SK-N-MC (cell line): ENCODE data around the gene SEC24C.
"Not testable (repeated sequence)": the region's sequence is repeated elsewhere in the genome, so short reads cannot be mapped to it uniquely, and the experiment has no call there.

ENCODE experiments used
- EZH2 ChIP-seq: fragments of 200-600 bp; sonication (generic); IDR thresholded peaks from one replicate; pipeline ENCODE4 v1.6.1; 2017; ENCODE audit warnings: antibody characterized with exemption
- POLR2AphosphoS5 ChIP-seq: IDR thresholded peaks from 2 replicates; pipeline ENCODE4 v1.6.1; 2012; ENCODE audit warnings: mild to moderate bottlenecking, low read depth, low read length, borderline replicate concordance

GRCh38 chr10:73705506-73706072 lies 38.6 kb upstream of the SEC24C start:
- TF ChIP-seq POLR2AphosphoS5, EZH2: not testable (repeated sequence)
